HG03442 (cell line): Measurements from ENCODE around the gene P2RX4.
"Not testable (repeated sequence)": the region's sequence is repeated elsewhere in the genome, so short reads cannot be mapped to it uniquely, and the experiment has no call there.

ENCODE experiments used
- ATAC-seq: cut with Tn5 transposase; IDR thresholded peaks from one replicate; pipeline ENCODE4 v1.9.1; 2021; ENCODE audit warnings: mild to moderate bottlenecking, moderate library complexity; ENCODE audit not compliant: unreplicated experiment

Gene P2RX4

DNA sequence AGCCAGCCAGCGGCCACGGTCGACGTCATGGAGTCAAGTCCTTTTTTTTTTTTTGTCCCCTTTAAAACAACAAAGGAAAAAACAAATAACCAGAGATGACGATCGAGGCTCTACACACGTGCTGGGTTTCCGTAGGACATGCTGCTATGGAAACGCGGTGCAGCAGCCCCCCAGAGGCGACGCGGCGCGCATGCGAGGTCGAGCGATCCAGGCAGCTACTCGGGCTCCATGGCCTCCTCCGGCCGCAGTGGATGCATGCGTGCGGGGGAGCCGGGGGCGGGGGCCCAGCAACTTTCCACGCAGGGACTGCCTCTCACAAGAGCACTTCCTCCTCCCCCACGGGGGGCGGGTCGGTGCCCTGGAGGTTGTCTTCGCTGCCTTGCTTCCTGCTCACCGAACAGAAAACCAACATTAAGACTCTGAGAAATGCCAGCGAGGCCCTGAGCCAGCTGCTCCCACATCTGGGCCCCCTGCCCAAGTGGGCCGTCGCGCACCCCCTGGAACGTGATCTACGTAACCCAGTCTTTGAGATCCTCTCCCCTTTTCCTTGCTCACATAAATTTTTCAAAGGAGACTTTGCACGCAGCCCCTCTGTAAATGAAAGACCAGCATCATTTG, 30.7 kb downstream of the P2RX4 start:
- no peak for ATAC-seq

- ATAC-seq: no peak
Observed at GRCh38 chr12:121241156-121241970, 31.4 kb downstream of the P2RX4 start.

GRCh38 chr12:121245031-121245430, 35.1 kb downstream of the P2RX4 start:
- no peak for ATAC-seq

GRCh38 chr12:121245951-121246350, 36.0 kb downstream of the P2RX4 start:
- no peak for ATAC-seq

DNA sequence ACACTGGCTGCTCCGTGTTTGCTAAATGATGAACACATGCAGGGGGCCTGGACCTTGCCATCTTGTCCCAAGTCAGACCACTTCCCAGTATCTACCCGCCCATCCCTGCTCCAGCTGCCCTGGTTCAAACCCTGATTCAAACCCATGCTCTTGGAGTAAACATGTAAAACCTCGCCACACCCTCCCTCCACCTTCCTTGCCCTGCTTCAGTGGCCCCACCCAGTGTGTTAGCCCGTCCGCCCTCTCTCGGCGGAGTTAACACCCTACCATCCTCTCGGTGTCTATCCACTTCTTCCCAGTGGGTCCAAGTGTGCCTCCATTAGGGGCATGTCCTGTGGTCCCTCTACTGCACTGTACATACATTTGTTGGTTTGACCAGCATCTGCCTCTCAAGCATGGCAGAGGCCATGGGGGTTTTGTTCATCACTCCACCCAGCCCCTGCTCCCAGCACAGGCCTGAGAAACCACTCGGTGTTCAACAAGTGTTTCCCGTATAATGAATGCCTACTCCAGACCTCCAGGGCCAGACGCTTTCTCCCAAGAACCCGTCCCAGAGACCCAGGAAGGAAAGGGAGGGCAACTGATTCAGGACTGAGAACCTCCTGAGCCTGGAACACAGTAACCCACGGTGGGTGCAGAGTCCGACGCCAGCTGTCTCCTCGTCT, 37.1 kb downstream of the P2RX4 start:
- no peak for ATAC-seq

DNA sequence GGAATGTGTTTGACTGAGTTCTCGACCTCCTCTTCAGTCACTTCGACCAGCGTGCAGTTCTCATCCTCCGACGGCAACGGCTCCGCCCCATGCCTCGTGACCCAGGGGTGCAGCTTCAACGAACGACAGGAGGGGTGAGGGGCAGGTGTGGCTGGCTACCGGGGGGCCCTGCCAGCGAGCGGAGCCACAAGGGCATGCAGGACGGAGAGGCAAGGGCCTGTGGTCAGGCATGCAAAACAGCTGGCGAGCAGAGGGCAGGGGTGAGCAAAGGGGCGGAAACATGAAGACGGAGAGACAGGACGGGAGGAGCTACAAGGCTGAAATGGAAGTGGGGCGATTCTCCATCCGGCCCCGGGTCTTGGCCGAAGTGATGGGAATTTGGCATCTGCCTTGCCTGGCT, 38.7 kb downstream of the P2RX4 start:
- peak; percentile 67 for ATAC-seq

- no peak for ATAC-seq
Observed at GRCh38 chr12:121250359-121250758, 40.4 kb downstream of the P2RX4 start.

GRCh38 chr12:121251838-121252237, 41.9 kb downstream of the P2RX4 start:
- ATAC-seq: no peak

- ATAC-seq: no peak
Observed at GRCh38 chr12:121252712-121253345, 42.9 kb downstream of the P2RX4 start.

- ATAC-seq: no peak
Observed at GRCh38 chr12:121253638-121254335, 43.9 kb downstream of the P2RX4 start.

GRCh38 chr12:121255433-121255832, 45.5 kb downstream of the P2RX4 start:
- ATAC-seq: no peak

GRCh38 chr12:121257704-121258449, 47.9 kb downstream of the P2RX4 start:
- ATAC-seq: not testable (repeated sequence)

GRCh38 chr12:121259074-121259473, 49.1 kb downstream of the P2RX4 start:
- no peak for ATAC-seq

GRCh38 chr12:121260091-121260490, 50.2 kb downstream of the P2RX4 start:
- ATAC-seq: no peak

GRCh38 chr12:121261398-121261797, 51.5 kb downstream of the P2RX4 start:
- no peak for ATAC-seq

DNA sequence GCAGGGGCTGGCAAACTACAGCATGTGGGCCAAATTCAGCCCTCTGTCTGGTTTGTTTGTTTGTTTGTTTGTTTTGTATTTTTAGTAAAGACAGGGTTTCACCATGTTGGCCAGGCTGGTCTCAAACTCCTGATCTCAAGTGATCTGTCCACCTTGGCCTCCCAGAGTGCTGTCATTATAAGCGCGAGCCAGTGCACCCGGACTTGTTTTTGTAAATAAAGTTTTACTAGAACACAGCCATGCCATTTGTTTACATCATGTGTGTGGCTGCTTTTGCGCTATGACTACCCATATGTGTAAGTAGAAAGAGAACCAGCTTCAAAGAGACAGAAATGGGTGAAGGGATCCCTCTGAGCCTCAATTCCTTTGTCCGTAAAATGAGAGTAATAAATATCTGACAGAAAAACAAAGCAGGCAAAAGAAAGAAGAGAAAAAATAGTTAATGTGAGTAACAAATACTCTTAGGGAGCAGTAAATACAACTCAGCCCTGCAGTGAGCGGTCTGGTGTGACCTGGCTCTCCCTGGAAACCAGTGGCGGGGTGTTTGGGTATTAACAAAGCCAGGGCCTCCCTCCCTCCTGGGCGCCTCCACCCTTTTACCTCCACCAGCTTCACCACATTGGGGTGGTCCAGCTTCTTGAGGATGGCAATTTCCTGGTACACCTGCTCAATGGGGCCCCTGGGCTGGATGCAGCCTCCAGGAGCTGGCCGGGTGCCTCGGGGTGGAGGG, 53.4 kb downstream of the P2RX4 start:
- ATAC-seq: no peak

DNA sequence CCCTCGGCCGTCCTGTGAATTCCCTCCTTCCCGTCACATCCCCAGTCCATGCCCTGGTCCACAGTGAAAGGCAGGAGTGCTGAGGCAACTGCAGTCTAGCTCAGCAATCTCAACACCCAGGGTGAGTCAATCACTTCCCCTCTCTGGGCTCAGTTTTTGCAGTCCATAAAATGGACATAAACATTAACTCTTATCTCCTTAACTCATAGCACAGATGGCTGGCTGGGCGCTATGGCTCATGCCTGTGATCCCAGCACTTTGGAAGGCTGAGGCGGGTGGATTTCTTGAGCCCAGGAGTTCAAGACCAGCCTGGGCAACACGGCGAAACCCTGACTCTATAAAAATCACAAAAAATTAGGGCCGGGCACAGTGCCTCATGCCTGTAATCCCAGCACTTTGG, 54.2 kb downstream of the P2RX4 start:
- no peak for ATAC-seq

DNA sequence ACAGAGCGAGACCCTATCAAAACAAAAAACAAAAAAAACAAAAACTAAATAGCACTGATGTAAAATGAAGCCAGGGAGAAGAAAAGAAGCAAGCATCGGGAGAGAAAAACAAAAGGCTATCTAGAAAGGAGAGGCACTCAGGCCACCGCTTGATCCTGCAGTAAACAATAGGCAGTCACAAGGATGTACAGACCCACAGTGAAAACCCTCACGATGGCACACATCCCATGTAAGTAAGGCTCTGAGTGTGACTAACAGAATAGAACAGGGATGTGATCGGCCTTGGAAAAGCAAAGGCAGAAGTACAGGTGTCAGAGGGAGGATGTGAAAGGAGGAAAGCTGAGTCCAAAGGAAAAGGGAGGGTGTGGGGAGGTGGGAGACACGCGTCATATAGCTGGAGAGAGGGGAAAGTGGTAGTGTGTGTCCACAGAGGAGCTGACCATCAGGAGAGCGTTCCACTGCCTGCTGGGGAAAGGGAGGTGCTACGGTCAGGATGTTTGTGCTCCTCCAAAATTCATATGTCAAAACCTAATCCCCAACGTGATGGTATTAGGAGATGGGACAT, 55.1 kb downstream of the P2RX4 start:
- no peak for ATAC-seq

DNA sequence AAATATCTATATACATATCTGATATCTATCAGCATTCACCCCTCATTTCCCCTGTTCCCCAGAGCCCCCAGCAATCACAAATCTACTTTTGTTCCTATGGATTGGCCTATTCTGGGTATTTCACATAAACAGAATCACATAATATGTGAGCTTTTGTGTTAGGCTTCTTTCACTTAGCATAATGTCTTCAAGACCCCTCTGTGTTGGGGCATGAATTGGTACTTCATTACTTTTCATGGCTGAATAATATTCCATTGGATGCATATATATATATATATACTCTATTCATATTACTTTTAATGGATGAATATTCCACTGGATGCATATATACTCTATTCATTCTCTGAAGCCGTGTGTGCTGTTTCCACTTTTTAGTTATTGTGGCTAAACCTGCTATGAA, 57.9 kb downstream of the P2RX4 start:
- no peak for ATAC-seq
